AG09309 (cell line): ENCODE measurements around the gene MOB3B.

ENCODE experiments used
- DNase-seq: peaks from one replicate; pipeline ENCODE4 v3.0.0-alpha.2; 2010; ENCODE audit warnings: low read depth
- H3K4me3 ChIP-seq: 2 replicates; pipeline ENCODE4 v1.5.1; 2011; ENCODE audit warnings: mild to moderate bottlenecking, low read depth, low read length, moderate library complexity; ENCODE audit not compliant: control insufficient read depth
- CTCF ChIP-seq: IDR thresholded peaks from 2 replicates; pipeline ENCODE4 v1.5.1; 2011; ENCODE audit warnings: mild to moderate bottlenecking, low read depth, low read length, inconsistent platforms; ENCODE audit not compliant: insufficient read depth, control insufficient read depth; ENCODE audit errors: missing control alignments

Gene MOB3B

GRCh38 chr9:27352457-27353165, 177.0 kb downstream of the MOB3B start:
- no peak for DNase-seq
- TF ChIP-seq CTCF: no peak
- H3K4me3 ChIP-seq: no peak overlapping the region

GRCh38 chr9:27351438-27351837, 178.2 kb downstream of the MOB3B start:
- TF ChIP-seq CTCF: no peak
- no peak for DNase-seq

GRCh38 chr9:27350382-27350976, 179.1 kb downstream of the MOB3B start:
- no peak for TF ChIP-seq CTCF
- DNase-seq: no peak
- no peak overlapping the region for H3K4me3 ChIP-seq

More at GRCh38 chr9:27351438-27351837, 178.2 kb downstream of the MOB3B start:
- H3K4me3 ChIP-seq: no peak overlapping the region

- DNase-seq: no peak
- no peak for TF ChIP-seq CTCF
- no peak overlapping the region for H3K4me3 ChIP-seq
These were observed 179.9 kb downstream of the MOB3B start for GRCh38 chr9:27349698-27350080.

- no peak for TF ChIP-seq CTCF
- no peak for DNase-seq
- H3K4me3 ChIP-seq: no peak overlapping the region
These were observed 180.6 kb downstream of the MOB3B start for GRCh38 chr9:27348785-27349697.

GRCh38 chr9:27347889-27348288, 181.7 kb downstream of the MOB3B start:
- DNase-seq: no peak
- no peak overlapping the region for H3K4me3 ChIP-seq
- TF ChIP-seq CTCF: no peak
